Heart left ventricle (tissue), 13 donors: ENCODE measurements around the gene KCNJ9.

Source experiments
- POLR2A ChIP-seq, 2 donors: fragments of 450-650 bp; IDR thresholded peaks; one replicate each; pipeline ENCODE4 v1.6.1; 2017; ENCODE audit warnings: antibody characterized with exemption in 2 of 2, mild to moderate bottlenecking in 2 of 2, moderate library complexity in 2 of 2
- TF ChIP-seq, protein P1 (sequence below), 12 donors: fragments of 200-600 bp; sonication (generic) in 4 of 12; IDR thresholded peaks; one replicate each; pipeline versions ENCODE4 v1.5.0 to v1.8.0; 2018 to 2022; ENCODE audit warnings: antibody characterized with exemption in 12 of 12, mild to moderate bottlenecking in 5 of 12
- donor health status: ischemic (EF 13 %, LVEDD 7.1; RV severe dilation, severe dysfunction).
- donor health status: DM: no; HTN: yes; CAD: no.
- donor health status: DM: no; HTN: no; CAD: no.
- donor health status: ischemic (EF 25% LVEDD 6.9; RV normal size, moderate dysfunction).
- donor health status: ischemic (EF 25% LVEDD 5.7; RV mildly dilated, moderate dysfunction).
- donor health status: ischemic (EF 35%, LVEDD 5.7; RV mildly dilated, moderate dysfunction).
- donor health status: nonischemic (EF 11% LVEDD 7.7; RV severe dilation, severe dysfunction).
- donor health status: DM: yes; HTN: yes; CAD: no.
- donor health status: PGD.
- donor health status: ischemic (EF 29% LVEDD 5.4; RV normal size, mild dysfunction).
- donor health status: nonischemic (EF 23%, LVEDD 6.1; RV moderate dilation, normal function).

DNA sequence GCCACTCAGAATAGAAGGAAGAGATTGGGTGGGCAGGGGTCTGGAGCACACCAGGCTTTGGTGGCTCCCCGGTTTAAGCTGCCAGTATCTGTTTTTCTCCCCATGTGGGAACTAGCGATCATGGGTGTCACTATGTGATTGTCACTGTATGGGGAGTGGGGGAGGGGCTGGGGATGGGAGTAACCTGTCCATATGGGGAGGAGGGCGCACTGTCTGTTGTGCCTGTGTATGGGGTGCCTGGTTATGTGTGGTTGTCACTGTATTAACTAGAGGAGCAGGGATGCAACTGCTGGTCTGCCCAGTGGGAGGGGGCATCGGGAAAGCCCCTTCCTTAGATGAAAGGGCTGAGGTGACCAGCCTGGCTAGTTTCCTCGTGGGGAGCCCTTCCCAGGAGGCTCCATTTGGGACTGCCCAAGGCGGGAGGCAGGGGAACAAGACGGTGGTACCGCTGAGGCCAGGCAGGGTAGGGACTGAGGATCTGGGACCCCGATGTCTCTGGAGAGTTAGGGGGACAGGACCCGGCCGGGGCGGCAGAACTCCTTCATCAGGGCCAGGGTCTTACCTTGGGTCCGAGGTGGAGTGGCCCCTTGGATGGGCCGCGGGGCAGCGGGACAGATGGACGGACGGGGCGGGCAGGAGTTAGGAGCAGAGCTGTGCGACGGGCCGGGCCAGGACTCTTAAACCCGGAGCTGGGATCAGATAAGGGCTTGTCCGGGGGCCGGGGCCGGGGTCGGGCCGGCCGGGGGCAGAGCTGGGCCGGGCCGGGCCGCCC, 11.7 kb upstream of the KCNJ9 start, which contains the start of gene KCNJ10:
- TF ChIP-seq, protein P1, sequence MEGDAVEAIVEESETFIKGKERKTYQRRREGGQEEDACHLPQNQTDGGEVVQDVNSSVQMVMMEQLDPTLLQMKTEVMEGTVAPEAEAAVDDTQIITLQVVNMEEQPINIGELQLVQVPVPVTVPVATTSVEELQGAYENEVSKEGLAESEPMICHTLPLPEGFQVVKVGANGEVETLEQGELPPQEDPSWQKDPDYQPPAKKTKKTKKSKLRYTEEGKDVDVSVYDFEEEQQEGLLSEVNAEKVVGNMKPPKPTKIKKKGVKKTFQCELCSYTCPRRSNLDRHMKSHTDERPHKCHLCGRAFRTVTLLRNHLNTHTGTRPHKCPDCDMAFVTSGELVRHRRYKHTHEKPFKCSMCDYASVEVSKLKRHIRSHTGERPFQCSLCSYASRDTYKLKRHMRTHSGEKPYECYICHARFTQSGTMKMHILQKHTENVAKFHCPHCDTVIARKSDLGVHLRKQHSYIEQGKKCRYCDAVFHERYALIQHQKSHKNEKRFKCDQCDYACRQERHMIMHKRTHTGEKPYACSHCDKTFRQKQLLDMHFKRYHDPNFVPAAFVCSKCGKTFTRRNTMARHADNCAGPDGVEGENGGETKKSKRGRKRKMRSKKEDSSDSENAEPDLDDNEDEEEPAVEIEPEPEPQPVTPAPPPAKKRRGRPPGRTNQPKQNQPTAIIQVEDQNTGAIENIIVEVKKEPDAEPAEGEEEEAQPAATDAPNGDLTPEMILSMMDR (IDR thresholded peaks at IDR 0.05) = no peak
- no peak for TF ChIP-seq POLR2A (IDR thresholded peaks at IDR 0.05)
